Pulmonary artery endothelial cell (primary cell): ENCODE results near the gene RPAP3. TPM values are rescaled to one million over a fixed set of nuclear protein-coding genes. Genes with fewer than 3 reads are reported as not detected.

Experiments used
- DNase-seq: peaks from one replicate; pipeline ENCODE4 v3.0.0-alpha.2; 2011; ENCODE audit warnings: low read depth, low spot score
- total RNA-seq: library from RNA; depleted of rRNA; stranded (reverse); fragments of >200 nt; gene quantifications from 2 replicates; pipeline ENCODE4 v1.2.3, GENCODE V29; 2014

RPAP3 gene
- total RNA-seq, 1 donor from 2014 or later, result 12.3 TPM

GRCh38 chr12:47722136-47722834 lies 16.5 kb upstream of the RPAP3 start:
- DNase-seq, result no peak

- DNase-seq, result no peak
Measured at GRCh38 chr12:47721431-47721973, 15.7 kb upstream of the RPAP3 start.

GRCh38 chr12:47718531-47718930 lies 12.7 kb upstream of the RPAP3 start:
- no peak for DNase-seq

- peak; percentile 66 for DNase-seq
Measured at GRCh38 chr12:47717443-47718193, 11.8 kb upstream of the RPAP3 start.

GRCh38 chr12:47717046-47717442 lies 11.2 kb upstream of the RPAP3 start:
- no peak for DNase-seq

GRCh38 chr12:47715877-47716548 lies 10.2 kb upstream of the RPAP3 start:
- no peak for DNase-seq

GRCh38 chr12:47715393-47715876 lies 9.6 kb upstream of the RPAP3 start:
- peak; percentile 41 for DNase-seq

- no peak for DNase-seq
Measured at GRCh38 chr12:47714826-47715386, 9.1 kb upstream of the RPAP3 start.

GRCh38 chr12:47712171-47712570 lies 6.3 kb upstream of the RPAP3 start:
- no peak for DNase-seq

- no peak for DNase-seq
Measured at GRCh38 chr12:47711448-47711847, 5.6 kb upstream of the RPAP3 start.

GRCh38 chr12:47710278-47710677 lies 4.4 kb upstream of the RPAP3 start:
- no peak for DNase-seq

- DNase-seq, result no peak
Measured at GRCh38 chr12:47709671-47710070, 3.8 kb upstream of the RPAP3 start.

- no peak for DNase-seq
Measured at GRCh38 chr12:47709237-47709636, 3.4 kb upstream of the RPAP3 start.

- no peak for DNase-seq
Measured at GRCh38 chr12:47707905-47708543, 2.2 kb upstream of the RPAP3 start.

- DNase-seq, result no peak
Measured at GRCh38 chr12:47707355-47707754, 1.5 kb upstream of the RPAP3 start.

- no peak for DNase-seq
Measured at GRCh38 chr12:47705229-47705565, 633 bp downstream of the RPAP3 start.

- no peak for DNase-seq
Measured at GRCh38 chr12:47704719-47705118, 1.1 kb downstream of the RPAP3 start.

- DNase-seq, result no peak
Measured at GRCh38 chr12:47700263-47700662, 5.6 kb downstream of the RPAP3 start.

GRCh38 chr12:47698631-47699030 lies 7.2 kb downstream of the RPAP3 start:
- no peak for DNase-seq

GRCh38 chr12:47698055-47698454 lies 7.8 kb downstream of the RPAP3 start:
- no peak for DNase-seq

GRCh38 chr12:47689215-47689614 lies 16.6 kb downstream of the RPAP3 start:
- DNase-seq, result no peak
